Stomach (tissue), 4 donors: ENCODE data around the gene MUSK.

Source experiments
- POLR2A ChIP-seq, 4 donors: fragments of 450-650 bp; IDR thresholded peaks; one replicate each; pipeline ENCODE4 v1.6.1; 2016; ENCODE audit warnings: antibody characterized with exemption in 4 of 4, control low read depth in 2 of 4, mild to moderate bottlenecking in 1 of 4, moderate library complexity in 1 of 4
- TF ChIP-seq, protein P1 (sequence below), 7 experiments: fragments of 450-650 bp in 4 of 7; fragments of 200-600 bp in 3 of 7; sonication (generic) in 3 of 7; IDR thresholded peaks; one replicate each; pipeline ENCODE4 v1.5.1; 2016 to 2019; ENCODE audit warnings: antibody characterized with exemption in 7 of 7, control low read depth in 2 of 7, mild to moderate bottlenecking in 1 of 7

GRCh38 chr9:110707419-110707818, 38.8 kb downstream of the MUSK start:
- TF ChIP-seq POLR2A (IDR thresholded peaks at IDR 0.05): no peak
- TF ChIP-seq, protein P1, sequence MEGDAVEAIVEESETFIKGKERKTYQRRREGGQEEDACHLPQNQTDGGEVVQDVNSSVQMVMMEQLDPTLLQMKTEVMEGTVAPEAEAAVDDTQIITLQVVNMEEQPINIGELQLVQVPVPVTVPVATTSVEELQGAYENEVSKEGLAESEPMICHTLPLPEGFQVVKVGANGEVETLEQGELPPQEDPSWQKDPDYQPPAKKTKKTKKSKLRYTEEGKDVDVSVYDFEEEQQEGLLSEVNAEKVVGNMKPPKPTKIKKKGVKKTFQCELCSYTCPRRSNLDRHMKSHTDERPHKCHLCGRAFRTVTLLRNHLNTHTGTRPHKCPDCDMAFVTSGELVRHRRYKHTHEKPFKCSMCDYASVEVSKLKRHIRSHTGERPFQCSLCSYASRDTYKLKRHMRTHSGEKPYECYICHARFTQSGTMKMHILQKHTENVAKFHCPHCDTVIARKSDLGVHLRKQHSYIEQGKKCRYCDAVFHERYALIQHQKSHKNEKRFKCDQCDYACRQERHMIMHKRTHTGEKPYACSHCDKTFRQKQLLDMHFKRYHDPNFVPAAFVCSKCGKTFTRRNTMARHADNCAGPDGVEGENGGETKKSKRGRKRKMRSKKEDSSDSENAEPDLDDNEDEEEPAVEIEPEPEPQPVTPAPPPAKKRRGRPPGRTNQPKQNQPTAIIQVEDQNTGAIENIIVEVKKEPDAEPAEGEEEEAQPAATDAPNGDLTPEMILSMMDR (IDR thresholded peaks at IDR 0.05): no peak
